ENCODE results near the gene ZNF273. TPM values are rescaled to one million over a fixed set of nuclear protein-coding genes. Genes with fewer than 3 reads are reported as not detected.

Gene ZNF273
- total RNA-seq, 1 experiment from 2014 or later = 17.9 TPM

- H3K27me3 Mint-ChIP-seq (ENCODE audit: low read depth) = peaks cover 85% of the 10 kb centered on the region
Measured at GRCh38 chr7:64888561-64888900, 14.5 kb upstream of the ZNF273 start.

More at GRCh38 chr7:64888561-64888900, 14.5 kb upstream of the ZNF273 start:
- no peak overlapping the region for H3K27ac ChIP-seq (ENCODE audit: insufficient read length, low read depth, low read length)
- H2AFZ ChIP-seq (ENCODE audit: low read length) = no peak overlapping the region
- no peak overlapping the region for H2BK120ac ChIP-seq (ENCODE audit: low read depth, low read length, poor library complexity, severe bottlenecking)
- H2BK5ac ChIP-seq (ENCODE audit: insufficient read length, low read length) = no peak overlapping the region
- no peak overlapping the region for H4K5ac ChIP-seq (ENCODE audit: insufficient read length, low read depth, low read length)
- no peak overlapping the region for H4K91ac ChIP-seq (ENCODE audit: insufficient read length, low read depth, low read length)
- no peak overlapping the region; the same call in 1 of the 2 replicates for H3K14ac ChIP-seq (ENCODE audit: insufficient read depth, low read length)
- H3T11ph ChIP-seq (ENCODE audit: low read length) = no peak overlapping the region
- H3K56ac ChIP-seq (ENCODE audit: insufficient read length, low read depth, low read length) = no peak overlapping the region
- no peak overlapping the region for H2BK15ac ChIP-seq (ENCODE audit: low read depth, low read length)
- H3K9ac ChIP-seq (ENCODE audit: extremely low read depth, insufficient read length, low read length) = no peak overlapping the region
- no peak overlapping the region for H3K4ac ChIP-seq (ENCODE audit: low read depth, low read length)
- no peak overlapping the region for H3K23ac ChIP-seq (ENCODE audit: insufficient read length, low read depth, low read length)
- no peak for TF ChIP-seq CTCF (conservative IDR thresholded peaks at IDR 0.05)
- Mint-ChIP-seq H3K4me1 (peaks cover 9 to 18% of the 10 kb centered on the region in 2 experiments), H3K4me3 (peak overlapping the region; percentile 67 to 86), H3K27ac (no peak overlapping the region), H3K36me3 (ENCODE audit: insufficient read depth in 1 of 3, low read depth in 3 of 3) (peaks cover 0 to 3% (median 0%) of the 10 kb centered on the region in 3 experiments; a peak in 2 of 7 replicates), H3K9me3 (peaks cover 13 to 16% of the 10 kb centered on the region in 2 experiments)
- no peak for DNase-seq
- no peak overlapping the region for H4K8ac ChIP-seq (replicated peaks; ENCODE audit: insufficient read length, low read depth, low read length)
- H3K27me3 ChIP-seq (ENCODE audit: insufficient read depth, low read length) = peaks cover 30% of the 10 kb centered on the region; the same call in 1 of the 2 replicates
- no peak overlapping the region for H2BK12ac ChIP-seq (ENCODE audit: insufficient read length, low read depth, low read length)
- H2AK5ac ChIP-seq (ENCODE audit: insufficient read length, low read length) = no peak overlapping the region
- H3K9me3 ChIP-seq (ENCODE audit: control insufficient read depth, low read depth, low read length) = no peaks in the 10 kb centered on the region
- H3K23me2 ChIP-seq (ENCODE audit: insufficient read length, low read depth, low read length, poor library complexity, severe bottlenecking) = peaks cover 14% of the 10 kb centered on the region
- no peaks in the 10 kb centered on the region for H3K79me2 ChIP-seq (ENCODE audit: insufficient read depth, low read length)
- H2BK20ac ChIP-seq (ENCODE audit: low read depth, low read length, poor library complexity, severe bottlenecking) = no peak overlapping the region
- peak overlapping the region; percentile 69 for H3K4me2 ChIP-seq (ENCODE audit: insufficient read depth, insufficient read length, low read length)
- H4K20me1 ChIP-seq (ENCODE audit: control insufficient read depth, insufficient read depth, insufficient read length) = no peaks in the 10 kb centered on the region
- no peak overlapping the region for H3K18ac ChIP-seq (ENCODE audit: insufficient read length, low read depth, low read length)
- no peaks in the 10 kb centered on the region for H3K79me1 ChIP-seq (ENCODE audit: insufficient read depth, low read depth, low read length, poor library complexity, severe bottlenecking)
- H3K4me1 ChIP-seq (ENCODE audit: insufficient read depth, low read length) = no peaks in the 10 kb centered on the region
- no CpG with 5 or more reads among the region's 17 CpGs for WGBS (ENCODE audit: extremely low coverage, insufficient read length, low lambda C conversion rate)
